OCI-LY7 (cell line): ENCODE results near the gene NBEA. TPM values are rescaled to one million over a fixed set of nuclear protein-coding genes. Genes with fewer than 3 reads are reported as not detected.

Experiments used
- BruUV-seq: library from RNA; stranded (reverse); fragments of 400-500 nt; replicated peaks from 2 replicates; lab custom pipeline; 2021; lab: Mats Ljungman, UMichigan
- CTCF ChIA-PET: fragments of 300-600 bp; sonication (Branson Sonifier 250); formaldehyde crosslinking; loops from one replicate; lab custom pipeline; 2022; ENCODE audit warnings: antibody characterized with exemption; ENCODE audit not compliant: unreplicated experiment; lab: Charles Lee
- POLR2A ChIA-PET: fragments of 300-600 bp; sonication (Branson Sonifier 250); formaldehyde crosslinking; loops from one replicate; lab custom pipeline; 2022; ENCODE audit warnings: antibody characterized with exemption; lab: Charles Lee
- DNase-seq: peaks from one replicate; pipeline ENCODE4 v3.0.0-alpha.2; 2015; ENCODE audit warnings: low spot score
- H2AFZ ChIP-seq: fragments of 200-600 bp; sonication (generic), shearing (Covaris generic); 2 replicates; pipeline ENCODE4 v1.6.1; 2014; ENCODE audit warnings: mild to moderate bottlenecking, antibody characterized with exemption, low read length, moderate library complexity
- H3K27ac ChIP-seq: fragments of 200-600 bp; sonication (generic); 2 replicates; pipeline ENCODE4 v1.5.1; 2014; ENCODE audit warnings: mixed run types, low read depth, mild to moderate bottlenecking, moderate library complexity, low read length, inconsistent platforms; ENCODE audit not compliant: poor library complexity, severe bottlenecking
- H3K36me3 ChIP-seq: fragments of 200-600 bp; sonication (generic); 2 replicates; pipeline ENCODE4 v1.6.1; 2014; ENCODE audit warnings: mild to moderate bottlenecking, antibody characterized with exemption, low read length, moderate library complexity, mixed read lengths; ENCODE audit not compliant: insufficient read depth
- H3K4me1 ChIP-seq: fragments of 200-600 bp; sonication (generic); 2 replicates; pipeline ENCODE4 v1.5.1; 2014; ENCODE audit warnings: mild to moderate bottlenecking, low read length; ENCODE audit not compliant: insufficient read depth, poor library complexity, severe bottlenecking
- H3K4me2 ChIP-seq: fragments of 200-600 bp; sonication (generic); 2 replicates; pipeline ENCODE4 v1.6.1; 2014; ENCODE audit warnings: mild to moderate bottlenecking, low read length
- H3K4me3 ChIP-seq: fragments of 200-600 bp; sonication (generic); 2 replicates; pipeline ENCODE4 v1.5.1; 2014; ENCODE audit warnings: mild to moderate bottlenecking, low read depth, low read length; ENCODE audit not compliant: poor library complexity, severe bottlenecking
- H3K79me2 ChIP-seq: fragments of 200-600 bp; sonication (generic); 2 replicates; pipeline ENCODE4 v1.6.1; 2016; ENCODE audit warnings: low read depth, mild to moderate bottlenecking, low read length, moderate library complexity, mixed read lengths; ENCODE audit not compliant: insufficient read depth
- H3K9me2 ChIP-seq: fragments of 200-600 bp; sonication (generic); 2 replicates; pipeline ENCODE4 v1.6.1; 2016; ENCODE audit warnings: mild to moderate bottlenecking, low read length, mixed read lengths; ENCODE audit not compliant: insufficient read depth
- H3K9me3 ChIP-seq: fragments of 200-600 bp; sonication (generic); 2 replicates; pipeline ENCODE4 v1.6.1; 2014; ENCODE audit warnings: mild to moderate bottlenecking, mixed run types, low read length, mixed read lengths
- H4K20me1 ChIP-seq: fragments of 200-600 bp; sonication (generic); 2 replicates; pipeline ENCODE4 v1.6.1; 2014; ENCODE audit warnings: mild to moderate bottlenecking, antibody characterized with exemption, low read length, moderate library complexity, mixed read lengths; ENCODE audit not compliant: insufficient read depth
- EZH2phosphoT487 ChIP-seq: fragments of 200-600 bp; sonication (generic); IDR thresholded peaks from 2 replicates; pipeline ENCODE4 v1.6.1; 2018; ENCODE audit warnings: low read depth, borderline replicate concordance, mild to moderate bottlenecking, mixed run types, antibody characterized with exemption, low read length, moderate library complexity, mixed read lengths
- intact Hi-C: fragments of 100-400 bp; cut with micrococcal nuclease; formaldehyde crosslinking; loops from one replicate; pipeline ENCODE4 v1.10.0; 2022; ENCODE audit not compliant: unreplicated experiment
- total RNA-seq, 2 experiments: library from RNA; depleted of rRNA in 1 of 2; stranded (reverse); fragments of >200 nt in 1 of 2; shearing (Covaris generic) in 1 of 2; gene quantifications; 2 replicates each; pipeline ENCODE4 v1.2.3, GENCODE V29; 2014 to 2022
- TF ChIP-seq, protein P1 (sequence below): fragments of 200-600 bp; sonication (generic); conservative IDR thresholded peaks from 2 replicates; pipeline ENCODE4 v1.5.1; 2014; ENCODE audit warnings: mild to moderate bottlenecking, antibody characterized with exemption, low read length, moderate library complexity, mixed read lengths

The NBEA gene
- total RNA-seq, 2 experiments from 2014 or later = 3.6 to 11.0 TPM

DNA sequence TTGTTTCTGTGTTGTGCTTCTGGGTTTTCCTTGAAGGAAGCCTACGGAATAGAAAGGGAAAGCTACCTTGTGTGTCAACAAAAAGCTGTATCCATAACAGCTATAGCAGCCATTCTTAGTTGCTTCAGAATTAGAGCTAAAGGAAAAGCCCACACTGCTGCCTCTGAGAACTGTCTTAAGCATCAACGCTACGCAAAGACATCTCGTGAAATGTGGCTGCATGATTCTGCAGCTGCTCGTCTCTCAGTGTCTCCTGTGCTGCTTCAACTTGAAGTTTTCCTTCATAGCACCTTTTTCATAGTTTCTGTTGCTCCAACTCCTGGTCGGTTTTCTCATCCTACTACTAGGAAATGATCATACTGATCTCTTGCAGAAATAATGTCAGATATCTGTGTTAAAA, 675.4 kb downstream of the NBEA start:
- CTCF ChIA-PET = no interaction called here
- H3K9me3 ChIP-seq = no peaks in the 10 kb centered on the region
- H3K4me3 ChIP-seq = no peak overlapping the region
- H2AFZ ChIP-seq = no peak overlapping the region
- POLR2A ChIA-PET = no interaction called here
- no peaks in the 10 kb centered on the region for H3K4me1 ChIP-seq
- no peaks in the 10 kb centered on the region for H4K20me1 ChIP-seq
- no peaks in the 10 kb centered on the region for H3K36me3 ChIP-seq
- H3K9me2 ChIP-seq = no peaks in the 10 kb centered on the region
- no peak overlapping the region for H3K27ac ChIP-seq
- BruUV-seq = no TSS peak
- no peak for DNase-seq
- H3K79me2 ChIP-seq = no peaks in the 10 kb centered on the region
- no peak overlapping the region for H3K4me2 ChIP-seq
- TF ChIP-seq EZH2phosphoT487 = no peak
- TF ChIP-seq, protein P1, sequence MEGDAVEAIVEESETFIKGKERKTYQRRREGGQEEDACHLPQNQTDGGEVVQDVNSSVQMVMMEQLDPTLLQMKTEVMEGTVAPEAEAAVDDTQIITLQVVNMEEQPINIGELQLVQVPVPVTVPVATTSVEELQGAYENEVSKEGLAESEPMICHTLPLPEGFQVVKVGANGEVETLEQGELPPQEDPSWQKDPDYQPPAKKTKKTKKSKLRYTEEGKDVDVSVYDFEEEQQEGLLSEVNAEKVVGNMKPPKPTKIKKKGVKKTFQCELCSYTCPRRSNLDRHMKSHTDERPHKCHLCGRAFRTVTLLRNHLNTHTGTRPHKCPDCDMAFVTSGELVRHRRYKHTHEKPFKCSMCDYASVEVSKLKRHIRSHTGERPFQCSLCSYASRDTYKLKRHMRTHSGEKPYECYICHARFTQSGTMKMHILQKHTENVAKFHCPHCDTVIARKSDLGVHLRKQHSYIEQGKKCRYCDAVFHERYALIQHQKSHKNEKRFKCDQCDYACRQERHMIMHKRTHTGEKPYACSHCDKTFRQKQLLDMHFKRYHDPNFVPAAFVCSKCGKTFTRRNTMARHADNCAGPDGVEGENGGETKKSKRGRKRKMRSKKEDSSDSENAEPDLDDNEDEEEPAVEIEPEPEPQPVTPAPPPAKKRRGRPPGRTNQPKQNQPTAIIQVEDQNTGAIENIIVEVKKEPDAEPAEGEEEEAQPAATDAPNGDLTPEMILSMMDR = no peak
- intact Hi-C loops = no loop called here

DNA sequence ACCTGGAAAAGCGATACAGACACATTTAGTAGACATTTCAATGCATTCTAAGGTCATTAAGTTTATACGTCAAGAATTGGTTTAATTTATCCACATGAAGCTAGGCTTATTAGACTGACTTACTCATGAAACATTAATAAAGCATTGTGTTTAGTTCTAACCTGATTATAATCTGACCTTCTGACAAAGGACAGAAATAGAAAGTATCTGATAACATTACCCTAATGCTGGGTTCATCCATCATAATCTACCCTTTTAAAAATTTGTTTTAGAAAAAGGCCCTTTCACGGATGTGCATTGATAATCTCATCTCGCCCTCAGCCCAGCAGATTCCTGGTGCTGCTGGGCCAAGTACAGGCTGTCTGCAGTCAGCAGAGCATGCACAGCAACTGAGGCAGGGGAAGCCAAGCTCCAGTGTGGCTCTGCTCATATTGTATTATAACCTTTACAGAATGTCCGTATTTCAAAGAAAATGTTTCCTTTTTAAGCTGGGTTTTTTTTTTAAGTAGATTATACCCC, 676.6 kb downstream of the NBEA start:
- H3K9me2 ChIP-seq = no peaks in the 10 kb centered on the region
- no peak overlapping the region for H3K27ac ChIP-seq
- intact Hi-C loops = no loop called here
- H3K9me3 ChIP-seq = no peaks in the 10 kb centered on the region
- POLR2A ChIA-PET = no interaction called here
- no TSS peak for BruUV-seq
- DNase-seq = no peak
- H3K36me3 ChIP-seq = no peaks in the 10 kb centered on the region
- no peaks in the 10 kb centered on the region for H3K79me2 ChIP-seq
- H3K4me3 ChIP-seq = no peak overlapping the region
- TF ChIP-seq, protein P1 = no peak
- TF ChIP-seq EZH2phosphoT487 = no peak
- no peak overlapping the region for H2AFZ ChIP-seq
- CTCF ChIA-PET = no interaction called here
- H3K4me2 ChIP-seq = no peak overlapping the region
- H3K4me1 ChIP-seq = no peaks in the 10 kb centered on the region
- no peaks in the 10 kb centered on the region for H4K20me1 ChIP-seq

DNA sequence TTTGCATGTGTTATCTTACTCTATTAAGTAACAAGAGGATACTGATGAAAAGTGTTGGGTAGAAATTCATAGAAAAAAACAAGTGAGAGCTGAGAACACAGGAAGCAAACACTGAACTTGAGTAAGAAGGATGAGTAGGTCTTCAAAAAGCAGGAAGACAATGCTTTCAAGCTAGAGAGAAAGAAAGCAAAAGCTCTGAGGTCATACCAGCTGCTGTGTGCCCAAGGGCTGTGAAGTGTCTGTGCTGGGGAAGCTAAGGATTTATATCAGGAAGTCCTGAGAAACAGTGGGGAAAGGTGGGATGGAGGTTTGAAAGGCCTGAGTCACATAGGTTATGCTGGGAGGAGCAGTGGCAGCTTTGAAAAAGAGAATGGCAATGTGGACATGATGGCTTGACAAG, 679.9 kb downstream of the NBEA start:
- ChIA-PET POLR2A (interaction anchor here (0.6 to 1.5 kb wide), 2 partner anchors 24 to 1221 kb away, joined by 3 to 4 read pairs; no protein-coding TSS in a partner anchor), CTCF (no interaction called here)
- DNase-seq = no peak
- Histone ChIP-seq H3K4me3 (no peak overlapping the region), H3K36me3 (no peaks in the 10 kb centered on the region), H3K9me2 (no peaks in the 10 kb centered on the region), H3K4me1 (no peaks in the 10 kb centered on the region), H3K9me3 (no peaks in the 10 kb centered on the region), H4K20me1 (no peaks in the 10 kb centered on the region), H3K27ac (no peak overlapping the region), H3K4me2 (no peak overlapping the region), H2AFZ (no peak overlapping the region), H3K79me2 (no peaks in the 10 kb centered on the region)
- intact Hi-C loops = no loop called here
- TF ChIP-seq, protein P1 = no peak
- no peak for TF ChIP-seq EZH2phosphoT487
- no TSS peak for BruUV-seq
